HepG2 (cell line): ENCODE measurements around the gene RIOK3. TPM values are rescaled to one million over a fixed set of nuclear protein-coding genes. Genes with fewer than 3 reads are reported as not detected.

Source experiments
- ATAC-seq: fragments of 200-7000 bp; cut with Tn5 transposase; 3 replicates; pipeline ENCODE4 v1.9.1; 2020; ENCODE audit warnings: mild to moderate bottlenecking, moderate library complexity
- BruUV-seq: library from RNA; stranded (reverse); fragments of 400-500 nt; replicated peaks from 2 replicates; lab custom pipeline; 2021; lab: Mats Ljungman, UMichigan
- CTCF ChIA-PET: fragments of 300-600 bp; formaldehyde crosslinking; extraction: SDS; loops from one replicate; lab custom pipeline; 2021; ENCODE audit warnings: low total read pairs, inconsistent platforms, low intra/inter-chr PET ratio; lab: Yijun Ruan, JAX
- POLR2A ChIA-PET: fragments of 350-600 bp; sonication (Branson Sonifier 250); formaldehyde crosslinking; loops from one replicate; lab custom pipeline; 2020; ENCODE audit warnings: antibody characterized with exemption, inconsistent platforms; lab: Yijun Ruan, JAX
- DNase-seq: peaks from one replicate; pipeline ENCODE4 v3.0.0-alpha.2; 2015; ENCODE audit warnings: low spot score
- FAIRE-seq: peaks from 3 replicates; lab custom pipeline; 2011; peaks lifted over from hg19 to GRCh38; lab: Jason Lieb, UNC
- H2AFZ ChIP-seq: one replicate; pipeline ENCODE4 v1.6.1; 2011; ENCODE audit warnings: low read length, inconsistent platforms
- H3K27ac ChIP-seq: fragments of 300-600 bp; 3 replicates; pipeline ENCODE4 v1.8.0; 2011; ENCODE audit warnings: mixed run types, mild to moderate bottlenecking, mixed read lengths, low read length, inconsistent platforms; ENCODE audit not compliant: insufficient read depth; ENCODE audit errors: extremely low read length
- H3K27me3 ChIP-seq, 2 experiments: fragments of 200-600 bp in 1 of 2; 2 replicates in 1 of 2; 3 replicates in 1 of 2; pipeline versions ENCODE4 v1.6.0 to v1.8.0; 2011; ENCODE audit warnings: low read length in 2 of 2, mild to moderate bottlenecking in 2 of 2, moderate library complexity in 2 of 2, inconsistent platforms in 1 of 2; ENCODE audit not compliant: insufficient read depth in 2 of 2, control insufficient read depth in 1 of 2
- H3K36me3 ChIP-seq, 2 experiments: fragments of 200-600 bp in 1 of 2; replicated peaks in 1 of 2; 2 replicates in 1 of 2; 3 replicates in 1 of 2; pipeline versions ENCODE4 v1.5.1 to v1.8.0; 2011; ENCODE audit warnings: low read length in 2 of 2, inconsistent platforms in 1 of 2; ENCODE audit not compliant: insufficient read depth in 2 of 2, control insufficient read depth in 1 of 2
- H3K4me1 ChIP-seq: 2 replicates; pipeline ENCODE4 v1.5.1; 2012; ENCODE audit warnings: low read length, inconsistent platforms; ENCODE audit not compliant: insufficient read depth
- H3K4me2 ChIP-seq: 2 replicates; pipeline ENCODE4 v1.6.0; 2011; ENCODE audit warnings: low read depth, low read length, inconsistent platforms
- H3K4me3 ChIP-seq, 3 experiments: fragments of 200-600 bp in 1 of 3; sonication (generic), shearing (Covaris generic) in 1 of 3; replicated peaks in 1 of 3; 2 replicates each; pipeline ENCODE4 v1.5.1; 2011 to 2016; ENCODE audit warnings: low read length in 3 of 3, inconsistent platforms in 2 of 3, low read depth in 2 of 3, mild to moderate bottlenecking in 2 of 3, control low read depth in 1 of 3, mixed read lengths in 1 of 3; ENCODE audit not compliant: insufficient read depth in 1 of 3
- H3K79me2 ChIP-seq: one replicate; pipeline ENCODE4 v1.6.1; 2011; ENCODE audit warnings: low read length, inconsistent platforms; ENCODE audit not compliant: insufficient read depth
- H3K9ac ChIP-seq: 2 replicates; pipeline ENCODE4 v1.6.0; 2011; ENCODE audit warnings: mild to moderate bottlenecking, low read depth, low read length, inconsistent platforms; ENCODE audit not compliant: insufficient read depth
- H3K9me3 ChIP-seq: 2 replicates; pipeline ENCODE4 v1.5.1; 2012; ENCODE audit warnings: mild to moderate bottlenecking, low read length
- H4K20me1 ChIP-seq: 2 replicates; pipeline ENCODE4 v1.6.0; 2011; ENCODE audit warnings: inconsistent platforms, mild to moderate bottlenecking, low read length, moderate library complexity; ENCODE audit not compliant: insufficient read depth
- DNMT1 ChIP-seq: sonication (generic); formaldehyde crosslinking; IDR thresholded peaks from 2 replicates; pipeline ENCODE4 v1.5.1; 2020; ENCODE audit warnings: mild to moderate bottlenecking, missing genetic modification reagents
- FOXO1 ChIP-seq: sonication (generic); formaldehyde crosslinking; IDR thresholded peaks from 2 replicates; pipeline ENCODE4 v1.4.0; 2020; ENCODE audit warnings: missing genetic modification reagents
- GABPB1 ChIP-seq: IDR thresholded peaks from 2 replicates; pipeline ENCODE4 v1.6.1; 2016; ENCODE audit warnings: mild to moderate bottlenecking, missing genetic modification reagents, moderate library complexity, missing compliant biosample characterization
- HDAC1 ChIP-seq: sonication (generic); formaldehyde crosslinking; IDR thresholded peaks from 2 replicates; pipeline ENCODE4 v1.5.1; 2020; ENCODE audit warnings: mild to moderate bottlenecking, missing genetic modification reagents
- HOXA3 ChIP-seq: sonication (generic); formaldehyde crosslinking; IDR thresholded peaks from 2 replicates; pipeline ENCODE4 v1.5.0; 2020; ENCODE audit warnings: missing genetic modification reagents
- KDM3A ChIP-seq: IDR thresholded peaks from 2 replicates; pipeline ENCODE4 v1.6.1; 2018; ENCODE audit warnings: low read depth, missing compliant biosample characterization
- NONO ChIP-seq, 2 experiments: fragments of 450-650 bp in 1 of 2; sonication (generic) in 1 of 2; formaldehyde crosslinking in 1 of 2; IDR thresholded peaks in 1 of 2; conservative IDR thresholded peaks in 1 of 2; 2 replicates each; pipeline versions ENCODE4 v1.6.1 to v1.8.0; 2017 to 2022; ENCODE audit warnings: mild to moderate bottlenecking in 1 of 2, missing genetic modification reagents in 1 of 2, moderate library complexity in 1 of 2
- PAX8 ChIP-seq: sonication (generic); formaldehyde crosslinking; IDR thresholded peaks from 2 replicates; pipeline ENCODE4 v1.8.0; 2022; ENCODE audit warnings: mild to moderate bottlenecking, missing genetic modification reagents, borderline replicate concordance
- SP140L ChIP-seq: sonication (generic); formaldehyde crosslinking; IDR thresholded peaks from 2 replicates; pipeline ENCODE4 v1.4.0; 2020; ENCODE audit warnings: missing genetic modification reagents, borderline replicate concordance
- ZNF33B ChIP-seq: sonication (generic); formaldehyde crosslinking; IDR thresholded peaks from 2 replicates; pipeline ENCODE4 v1.5.1; 2020; ENCODE audit warnings: mild to moderate bottlenecking, missing genetic modification reagents
- ZNF367 ChIP-seq: sonication (generic); formaldehyde crosslinking; IDR thresholded peaks from 2 replicates; pipeline ENCODE4 v1.4.0; 2020; ENCODE audit warnings: missing genetic modification reagents, borderline replicate concordance
- ZNF598 ChIP-seq: sonication (generic); formaldehyde crosslinking; IDR thresholded peaks from 2 replicates; pipeline ENCODE4 v1.5.1; 2020; ENCODE audit warnings: mild to moderate bottlenecking, missing genetic modification reagents, borderline replicate concordance
- ZNF777 ChIP-seq: sonication (generic); formaldehyde crosslinking; IDR thresholded peaks from 2 replicates; pipeline ENCODE4 v1.4.0; 2020; ENCODE audit warnings: missing genetic modification reagents
- ZSCAN31 ChIP-seq: sonication (generic); formaldehyde crosslinking; IDR thresholded peaks from 2 replicates; pipeline ENCODE4 v1.5.0; 2020; ENCODE audit warnings: low read depth, mild to moderate bottlenecking, missing genetic modification reagents
- WGBS: methylation state at CpG from one replicate; pipeline ENCODE4 v1.1.6; 2017; ENCODE audit warnings: low lambda C conversion rate; 5-methylcytosine and 5-hydroxymethylcytosine counted together
- in situ Hi-C: cut with HindIII; loops from 2 replicates; pipeline ENCODE4 v1.10.0; 2017; ENCODE audit warnings: low pct_unique_long_range_greater_than_20kb; ENCODE audit not compliant: extremely low pct_ligation_motif_present
- intact Hi-C: fragments of 100-400 bp; cut with micrococcal nuclease; formaldehyde crosslinking; loops from one replicate; pipeline ENCODE4 v1.10.0; 2022; ENCODE audit not compliant: unreplicated experiment
- polyA plus RNA-seq, 8 experiments: library from polyadenylated mRNA; depleted of rRNA in 3 of 8; stranded (reverse) in 7 of 8; unstranded in 1 of 8; fragments of >200 nt; fragmentation: Illumina TruSeq in 4 of 8; extraction: Trizol in 4 of 8; gene quantifications; 2 replicates each; pipeline versions ENCODE4 v1.2.1 to v1.2.3, GENCODE V29; 2011 to 2016; ENCODE audit warnings: low read depth in 4 of 8, missing spikeins in 1 of 8, mixed read lengths in 1 of 8; ENCODE audit not compliant: insufficient read depth in 1 of 8
- total RNA-seq, 5 experiments: library from RNA; depleted of rRNA; stranded (reverse); fragments of >200 nt; fragmentation: Illumina TruSeq; extraction: Trizol; gene quantifications; 2 replicates each; pipeline ENCODE4 v1.2.3, GENCODE V29; 2016; ENCODE audit warnings: low read depth in 1 of 5
- TF ChIP-seq, protein P1 (sequence below): sonication (generic); formaldehyde crosslinking; IDR thresholded peaks from 2 replicates; pipeline ENCODE4 v1.4.0; 2020; ENCODE audit warnings: mild to moderate bottlenecking, missing genetic modification reagents, borderline replicate concordance
- TF ChIP-seq, protein P2 (sequence below): sonication (generic); formaldehyde crosslinking; IDR thresholded peaks from 2 replicates; pipeline ENCODE4 v1.4.0; 2020; ENCODE audit warnings: missing genetic modification reagents, borderline replicate concordance

The RIOK3 gene
- total and polyA plus RNA-seq, 2 of the 13 experiments (the other 11 are each of a cell fraction or from before 2014, with no cell fraction given): 26.7 to 36.0 TPM

DNA sequence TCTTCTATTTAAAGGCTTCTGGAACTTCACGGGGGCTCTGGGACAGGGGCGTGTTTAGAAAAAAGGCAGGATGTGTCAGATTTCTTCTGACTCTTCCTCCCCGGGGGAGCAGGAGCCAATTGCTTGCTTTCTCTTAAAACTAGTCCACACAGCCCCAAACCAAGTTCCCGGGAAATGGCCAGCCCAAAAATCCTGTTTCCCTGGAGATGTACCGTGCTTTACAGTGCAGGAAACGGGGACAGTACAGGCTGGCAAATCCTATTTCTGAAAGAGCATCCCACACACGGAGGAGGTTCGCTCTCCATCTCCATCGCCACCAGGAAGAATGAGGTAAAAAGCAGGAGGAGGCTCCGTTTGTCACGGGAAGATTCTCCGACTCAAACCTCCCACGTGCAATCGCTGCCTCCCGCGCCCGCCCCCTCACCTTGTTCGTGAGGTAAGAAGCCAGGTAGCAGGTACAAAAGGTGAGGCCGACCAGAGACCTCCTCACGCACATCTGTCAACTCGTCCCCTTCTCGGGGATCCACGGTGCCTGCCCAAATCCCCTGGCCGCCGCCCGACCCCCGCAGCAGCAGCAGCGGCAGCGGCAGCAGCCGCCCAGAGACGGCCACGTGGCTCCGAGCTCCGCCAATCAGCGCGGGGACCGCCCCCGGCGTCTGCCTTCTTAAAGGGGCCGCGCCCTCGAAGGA is 15.6 kb upstream of the RIOK3 start:
- no peaks in the 10 kb centered on the region; a peak in 1 of 5 replicates for H3K27me3 ChIP-seq
- no peaks in the 10 kb centered on the region for H4K20me1 ChIP-seq
- ChIA-PET CTCF (no interaction called here), POLR2A (interaction anchor here (0.7 to 2.4 kb wide), 3 partner anchors 16 to 338 kb away, joined by 3 to 15 read pairs (median 4); partner anchors contain the start of gene RIOK3)
- peak overlapping the region; percentile 36 for H3K27ac ChIP-seq
- H3K9ac ChIP-seq: peak overlapping the region; percentile 73
- ATAC-seq: peak; percentile 96
- peak overlapping the region; percentile 66 to 88 (median 75) for H3K4me3 ChIP-seq
- peak; percentile 39 for DNase-seq
- in situ Hi-C loops (no loop called here), intact Hi-C loops (loop anchor here (2.0 kb wide), 1 partner anchor 15 kb away; the partner anchor contains the start of gene RIOK3)
- no peaks in the 10 kb centered on the region for H3K79me2 ChIP-seq
- H2AFZ ChIP-seq: peak overlapping the region; percentile 92
- peak overlapping the region; percentile 86 for H3K4me2 ChIP-seq
- WGBS: 2% methylated on average over 18 of the region's 42 CpGs
- H3K4me1 ChIP-seq: peaks cover 17% of the 10 kb centered on the region
- TSS peak; percentile 80 for BruUV-seq
- no peaks in the 10 kb centered on the region for H3K36me3 ChIP-seq
- no peaks in the 10 kb centered on the region for H3K9me3 ChIP-seq
- FAIRE-seq: no peak
- 0 out of 2 replicates have a peak, but pooled peaks have one; percentile 51 for TF ChIP-seq ZNF777 (CRISPR knock-in tag)
- TF ChIP-seq ZNF33B (CRISPR knock-in tag): 0 out of 2 replicates have a peak, but pooled peaks have one; percentile 70
- TF ChIP-seq, protein P1, sequence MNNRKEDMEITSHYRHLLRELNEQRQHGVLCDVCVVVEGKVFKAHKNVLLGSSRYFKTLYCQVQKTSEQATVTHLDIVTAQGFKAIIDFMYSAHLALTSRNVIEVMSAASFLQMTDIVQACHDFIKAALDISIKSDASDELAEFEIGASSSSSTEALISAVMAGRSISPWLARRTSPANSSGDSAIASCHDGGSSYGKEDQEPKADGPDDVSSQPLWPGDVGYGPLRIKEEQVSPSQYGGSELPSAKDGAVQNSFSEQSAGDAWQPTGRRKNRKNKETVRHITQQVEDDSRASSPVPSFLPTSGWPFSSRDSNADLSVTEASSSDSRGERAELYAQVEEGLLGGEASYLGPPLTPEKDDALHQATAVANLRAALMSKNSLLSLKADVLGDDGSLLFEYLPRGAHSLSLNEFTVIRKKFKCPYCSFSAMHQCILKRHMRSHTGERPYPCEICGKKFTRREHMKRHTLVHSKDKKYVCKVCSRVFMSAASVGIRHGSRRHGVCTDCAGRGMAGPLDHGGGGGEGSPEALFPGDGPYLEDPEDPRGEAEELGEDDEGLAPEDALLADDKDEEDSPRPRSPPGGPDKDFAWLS (CRISPR knock-in tag): no peak
- TF ChIP-seq ZNF367: no peak
- TF ChIP-seq HDAC1: peak; percentile 84
- no peak for TF ChIP-seq ZSCAN31 (CRISPR knock-in tag)
- TF ChIP-seq, protein P2, sequence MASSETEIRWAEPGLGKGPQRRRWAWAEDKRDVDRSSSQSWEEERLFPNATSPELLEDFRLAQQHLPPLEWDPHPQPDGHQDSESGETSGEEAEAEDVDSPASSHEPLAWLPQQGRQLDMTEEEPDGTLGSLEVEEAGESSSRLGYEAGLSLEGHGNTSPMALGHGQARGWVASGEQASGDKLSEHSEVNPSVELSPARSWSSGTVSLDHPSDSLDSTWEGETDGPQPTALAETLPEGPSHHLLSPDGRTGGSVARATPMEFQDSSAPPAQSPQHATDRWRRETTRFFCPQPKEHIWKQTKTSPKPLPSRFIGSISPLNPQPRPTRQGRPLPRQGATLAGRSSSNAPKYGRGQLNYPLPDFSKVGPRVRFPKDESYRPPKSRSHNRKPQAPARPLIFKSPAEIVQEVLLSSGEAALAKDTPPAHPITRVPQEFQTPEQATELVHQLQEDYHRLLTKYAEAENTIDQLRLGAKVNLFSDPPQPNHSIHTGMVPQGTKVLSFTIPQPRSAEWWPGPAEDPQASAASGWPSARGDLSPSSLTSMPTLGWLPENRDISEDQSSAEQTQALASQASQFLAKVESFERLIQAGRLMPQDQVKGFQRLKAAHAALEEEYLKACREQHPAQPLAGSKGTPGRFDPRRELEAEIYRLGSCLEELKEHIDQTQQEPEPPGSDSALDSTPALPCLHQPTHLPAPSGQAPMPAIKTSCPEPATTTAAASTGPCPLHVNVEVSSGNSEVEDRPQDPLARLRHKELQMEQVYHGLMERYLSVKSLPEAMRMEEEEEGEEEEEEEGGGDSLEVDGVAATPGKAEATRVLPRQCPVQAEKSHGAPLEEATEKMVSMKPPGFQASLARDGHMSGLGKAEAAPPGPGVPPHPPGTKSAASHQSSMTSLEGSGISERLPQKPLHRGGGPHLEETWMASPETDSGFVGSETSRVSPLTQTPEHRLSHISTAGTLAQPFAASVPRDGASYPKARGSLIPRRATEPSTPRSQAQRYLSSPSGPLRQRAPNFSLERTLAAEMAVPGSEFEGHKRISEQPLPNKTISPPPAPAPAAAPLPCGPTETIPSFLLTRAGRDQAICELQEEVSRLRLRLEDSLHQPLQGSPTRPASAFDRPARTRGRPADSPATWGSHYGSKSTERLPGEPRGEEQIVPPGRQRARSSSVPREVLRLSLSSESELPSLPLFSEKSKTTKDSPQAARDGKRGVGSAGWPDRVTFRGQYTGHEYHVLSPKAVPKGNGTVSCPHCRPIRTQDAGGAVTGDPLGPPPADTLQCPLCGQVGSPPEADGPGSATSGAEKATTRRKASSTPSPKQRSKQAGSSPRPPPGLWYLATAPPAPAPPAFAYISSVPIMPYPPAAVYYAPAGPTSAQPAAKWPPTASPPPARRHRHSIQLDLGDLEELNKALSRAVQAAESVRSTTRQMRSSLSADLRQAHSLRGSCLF: no peak
- TF ChIP-seq DNMT1 (CRISPR knock-in tag): 0 out of 2 replicates have a peak, but pooled peaks have one; percentile 54
- 0 out of 2 replicates have a peak, but pooled peaks have one; percentile 9 for TF ChIP-seq FOXO1
- no peak for TF ChIP-seq NONO (IDR thresholded peaks at IDR 0.05)
- TF ChIP-seq NONO (CRISPR knock-in tag; conservative IDR thresholded peaks at IDR 0.05): no peak
- no peak for TF ChIP-seq HOXA3 (CRISPR knock-in tag)
- TF ChIP-seq GABPB1 (CRISPR knock-in tag): peak; percentile 62; the same call in 1 of the 2 replicates
- TF ChIP-seq ZNF598 (CRISPR knock-in tag): peak; percentile 61; the same call in 1 of the 2 replicates
- TF ChIP-seq PAX8 (CRISPR knock-in tag): no peak
- TF ChIP-seq KDM3A (CRISPR knock-in tag): peak; percentile 44; the same call in 1 of the 2 replicates
- no peak for TF ChIP-seq SP140L (CRISPR knock-in tag)
